ENCODE measurements around the gene ZBTB17. TPM values are rescaled to one million over a fixed set of nuclear protein-coding genes. Genes with fewer than 3 reads are reported as not detected.
A peak's percentile ranks its signal among the peaks of the same experiment; 100 is the strongest.

Gene ZBTB17
- total and polyA plus RNA-seq, 2 experiments from 2014 or later: 21.9 to 26.6 TPM

GRCh38 chr1:15962671-15963362 is 13.1 kb downstream of the ZBTB17 start:
- Mint-ChIP-seq H3K27ac (no peak overlapping the region), H3K36me3 (ENCODE audit: low read depth) (peaks cover 2% of the 10 kb centered on the region; the same call in 1 of the 3 replicates), H3K4me1 (peaks cover 20% of the 10 kb centered on the region), H3K27me3 (ENCODE audit: insufficient read depth, low read depth, poor library complexity) (peaks cover 6% of the 10 kb centered on the region), H3K9me3 (no peaks in the 10 kb centered on the region), H3K4me3 (no peak overlapping the region)
- H3K4me3 ChIP-seq: no peak overlapping the region
- H3K4me2 ChIP-seq: no peak overlapping the region
- TF ChIP-seq ZNF462 (CRISPR knock-in tag; IDR thresholded peaks at IDR 0.05): no peak
- TF ChIP-seq STAT1 (IDR thresholded peaks at IDR 0.05; ENCODE audit: unreplicated experiment): no peak
- H3K79me2 ChIP-seq (replicated peaks; ENCODE audit: insufficient read depth): peaks cover 7% of the 10 kb centered on the region; the same call in 1 of the 2 replicates
- H3K27ac ChIP-seq (ENCODE audit: low read depth): no peak overlapping the region
- H3K27me3 ChIP-seq (ENCODE audit: insufficient read depth): no peaks in the 10 kb centered on the region
- H3K36me3 ChIP-seq (ENCODE audit: insufficient read depth): no peaks in the 10 kb centered on the region
- no peak overlapping the region for H2AFZ ChIP-seq
- DNase-seq (ENCODE audit: low spot score) (no peak), ATAC-seq (no peak)
- peaks cover 14% of the 10 kb centered on the region for H3K4me1 ChIP-seq (ENCODE audit: insufficient read depth)
- no peaks in the 10 kb centered on the region for H3K9me2 ChIP-seq (ENCODE audit: insufficient read depth)
- H3F3A ChIP-seq (replicated peaks; ENCODE audit: low read depth): 0 out of 2 replicates have a peak, but pooled peaks cover 3% of the 10 kb centered on the region
- H4K20me1 ChIP-seq (replicated peaks; ENCODE audit: insufficient read depth): peaks cover 23% of the 10 kb centered on the region; the same call in 1 of the 2 replicates

GRCh38 chr1:15962176-15962575 is 13.7 kb downstream of the ZBTB17 start:
- peaks cover 11% of the 10 kb centered on the region for H3K27me3 Mint-ChIP-seq (ENCODE audit: insufficient read depth, low read depth, poor library complexity)
- no peak overlapping the region for H2AFZ ChIP-seq
- no peak overlapping the region for H3K27ac Mint-ChIP-seq
- DNase-seq (ENCODE audit: low spot score) (no peak), ATAC-seq (no peak)
- peaks cover 8% of the 10 kb centered on the region for H3K79me2 ChIP-seq (replicated peaks; ENCODE audit: insufficient read depth)
- H3K4me1 Mint-ChIP-seq: peaks cover 27% of the 10 kb centered on the region
- no peak overlapping the region for H3K4me3 ChIP-seq
- H3K4me1 ChIP-seq (ENCODE audit: insufficient read depth): peaks cover 14% of the 10 kb centered on the region
- no peaks in the 10 kb centered on the region for H3K9me2 ChIP-seq (ENCODE audit: insufficient read depth)
- H3K9me3 Mint-ChIP-seq: no peaks in the 10 kb centered on the region
- H3K4me3 Mint-ChIP-seq: no peak overlapping the region
- H3K27me3 ChIP-seq (ENCODE audit: insufficient read depth): no peaks in the 10 kb centered on the region
- TF ChIP-seq CTCF (conservative IDR thresholded peaks at IDR 0.05; ENCODE audit: low read depth in 2 of 2): 0 out of 4 replicates have a peak, but pooled peaks of 1 of the 2 experiments have one; percentile 7
- TF ChIP-seq EZH2phosphoT487 (IDR thresholded peaks at IDR 0.05; ENCODE audit: unreplicated experiment): no peak
- TF ChIP-seq NANOG (IDR thresholded peaks at IDR 0.05; ENCODE audit: borderline replicate concordance): no peak
- no peak for TF ChIP-seq CREB1 (CRISPR knock-in tag; IDR thresholded peaks at IDR 0.05; ENCODE audit: low read depth)
- no peak overlapping the region for H3K27ac ChIP-seq (ENCODE audit: low read depth)
- peaks cover 2% of the 10 kb centered on the region; the same call in 1 of the 3 replicates for H3K36me3 Mint-ChIP-seq (ENCODE audit: low read depth)
- no peak overlapping the region for H3K4me2 ChIP-seq
- no peaks in the 10 kb centered on the region for H3K36me3 ChIP-seq (ENCODE audit: insufficient read depth)
- H4K20me1 ChIP-seq (replicated peaks; ENCODE audit: insufficient read depth): peaks cover 21% of the 10 kb centered on the region; the same call in 1 of the 2 replicates
- H3F3A ChIP-seq (replicated peaks; ENCODE audit: low read depth): 0 out of 2 replicates have a peak, but pooled peaks cover 3% of the 10 kb centered on the region

Data from GM23338 (cell line).